ENCODE data around the gene TOMM40.
A peak's percentile ranks its signal among the peaks of the same experiment; 100 is the strongest.
"Not testable (repeated sequence)": the region's sequence is repeated elsewhere in the genome, so short reads cannot be mapped to it uniquely, and the experiment has no call there.

Gene TOMM40

DNA sequence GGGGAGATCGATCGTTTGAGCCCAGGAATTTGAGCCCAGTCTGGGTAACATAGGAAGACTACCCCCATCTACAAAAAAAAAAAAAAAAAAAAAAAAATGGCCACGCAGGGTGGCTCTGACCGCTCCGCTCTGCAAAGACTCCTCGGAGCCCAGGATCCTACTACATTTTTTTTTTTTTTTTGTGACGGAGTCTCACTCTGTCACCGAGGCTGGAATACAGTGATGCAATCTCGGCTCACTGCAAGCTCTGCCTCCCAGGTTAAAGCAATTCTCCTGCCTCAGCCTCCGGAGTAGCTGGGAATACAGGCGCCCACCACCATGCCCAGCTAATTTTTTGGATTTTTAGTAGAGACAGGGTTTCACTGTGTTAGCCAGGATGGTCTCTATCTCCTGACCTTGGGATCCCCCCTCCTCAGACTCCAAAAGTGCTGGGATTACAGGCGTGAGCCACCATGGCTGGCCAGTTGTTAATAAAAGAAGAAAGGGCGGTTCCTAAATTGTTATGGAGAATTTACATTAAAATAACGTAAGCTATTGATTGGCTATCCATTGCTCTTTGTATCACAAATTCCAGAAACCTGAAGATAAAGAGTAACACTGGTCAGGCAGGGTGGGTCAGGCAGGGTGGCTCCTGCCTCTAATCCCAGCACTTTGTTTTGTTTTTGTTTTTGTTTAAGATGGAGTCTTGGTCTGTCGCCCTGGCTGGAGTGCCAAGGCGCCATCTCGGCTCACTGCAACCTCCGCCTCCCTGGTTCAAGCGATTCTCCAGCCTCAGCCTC lies 8.2 kb upstream of the TOMM40 start:
- H3K4me3 Mint-ChIP-seq; H3K4me1 Mint-ChIP-seq (ENCODE audit: low read depth); H3K9me3 Mint-ChIP-seq; H3K27ac Mint-ChIP-seq; H3K27me3 Mint-ChIP-seq (ENCODE audit: low read depth); H3K36me3 Mint-ChIP-seq (ENCODE audit: low read depth): not testable (repeated sequence)

DNA sequence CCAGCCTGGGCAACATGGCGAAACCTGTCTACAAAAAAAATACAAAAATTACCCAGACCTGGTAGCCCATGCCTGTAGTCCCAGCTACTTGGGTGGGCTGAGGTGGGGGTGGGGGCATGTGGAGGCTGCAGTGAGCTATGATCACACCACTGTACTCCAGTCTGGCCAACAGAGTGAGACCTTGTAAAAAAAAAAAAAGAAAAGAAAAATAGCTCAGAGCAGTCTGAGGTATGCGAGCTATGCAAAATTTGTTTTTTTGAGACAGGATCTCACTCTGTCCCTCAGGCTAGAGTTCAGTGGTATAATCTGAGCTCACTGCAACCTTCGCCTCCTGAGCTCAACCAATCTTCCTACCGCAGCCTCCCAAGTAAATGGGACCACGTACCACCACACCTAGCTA lies 7.1 kb upstream of the TOMM40 start:
- Mint-ChIP-seq H3K4me1 (ENCODE audit: low read depth) (peaks cover under 1% of the 10 kb centered on the region), H3K36me3 (ENCODE audit: low read depth) (no peaks in the 10 kb centered on the region), H3K27ac (no peak overlapping the region), H3K4me3 (no peak overlapping the region), H3K27me3 (ENCODE audit: low read depth) (no peaks in the 10 kb centered on the region), H3K9me3 (peaks cover under 1% of the 10 kb centered on the region)

DNA sequence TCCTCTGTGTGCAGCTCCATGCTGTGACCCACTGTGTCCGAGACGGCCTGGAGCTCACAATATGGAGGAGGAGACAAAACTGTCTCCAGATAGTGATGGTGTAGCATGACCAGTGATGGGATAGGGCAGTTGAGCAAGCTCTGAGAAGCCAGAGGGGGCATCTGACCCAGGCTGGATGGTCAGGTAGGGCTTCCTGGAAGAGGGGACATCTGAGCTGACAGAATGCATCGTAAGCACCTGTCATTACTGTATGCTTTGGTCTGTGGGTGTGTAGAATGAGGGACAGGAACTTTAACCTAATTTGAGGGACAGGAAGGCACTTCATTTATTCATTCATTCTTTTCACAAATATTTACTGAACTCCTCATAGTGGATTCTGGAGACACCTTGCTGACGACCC lies 6.5 kb upstream of the TOMM40 start:
- no peaks in the 10 kb centered on the region for H3K27me3 Mint-ChIP-seq (ENCODE audit: low read depth)
- peaks cover 2% of the 10 kb centered on the region for H3K36me3 Mint-ChIP-seq (ENCODE audit: low read depth)
- no peak overlapping the region for H3K27ac Mint-ChIP-seq
- peaks cover 3% of the 10 kb centered on the region for H3K9me3 Mint-ChIP-seq
- H3K4me3 Mint-ChIP-seq: no peak overlapping the region
- peaks cover 3% of the 10 kb centered on the region for H3K4me1 Mint-ChIP-seq (ENCODE audit: low read depth)

DNA sequence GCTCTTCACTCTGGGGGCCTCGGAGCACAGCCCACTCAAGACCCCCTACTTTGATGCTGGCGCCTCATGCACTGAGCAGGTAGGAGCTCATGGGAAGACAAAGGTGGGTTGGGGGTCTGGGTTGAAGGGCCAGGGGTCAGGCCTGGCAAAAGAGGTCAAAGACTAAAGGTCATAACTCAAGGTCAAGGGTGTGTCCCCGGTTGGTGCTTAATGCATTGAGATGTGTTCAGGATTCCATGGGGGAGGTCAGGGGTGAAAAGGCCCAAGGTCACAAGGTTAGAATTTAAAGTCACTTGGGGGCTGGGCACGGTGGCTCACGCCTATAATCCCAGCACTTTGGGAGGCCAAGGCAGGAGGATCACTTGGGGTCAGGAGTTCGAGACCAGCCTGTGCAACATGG lies 4.9 kb upstream of the TOMM40 start:
- peaks cover 3% of the 10 kb centered on the region for H3K36me3 Mint-ChIP-seq (ENCODE audit: low read depth)
- no peaks in the 10 kb centered on the region for H3K27me3 Mint-ChIP-seq (ENCODE audit: low read depth)
- H3K27ac Mint-ChIP-seq: no peak overlapping the region

DNA sequence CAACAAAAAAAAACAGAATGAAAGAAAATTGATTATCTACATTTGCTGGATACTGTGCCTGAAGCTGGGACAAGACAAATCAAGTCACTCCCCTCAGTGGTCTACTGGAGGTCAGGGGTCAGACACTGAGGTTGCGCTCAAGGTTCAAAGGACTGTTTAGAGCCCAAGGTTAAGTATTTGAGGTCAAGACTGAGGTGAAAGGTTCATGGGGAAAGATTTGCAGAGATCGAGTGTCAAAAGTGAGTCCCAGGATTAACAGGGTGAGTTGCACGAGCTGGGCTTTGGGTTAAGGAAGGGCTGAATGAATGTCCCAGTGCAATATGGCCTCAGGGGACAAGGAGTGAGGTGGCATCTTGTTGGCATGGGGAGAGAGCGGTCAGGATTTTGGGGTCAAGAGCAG lies 3.4 kb upstream of the TOMM40 start:
- Mint-ChIP-seq H3K4me1 (ENCODE audit: low read depth) (peaks cover 17% of the 10 kb centered on the region), H3K9me3 (peaks cover 3% of the 10 kb centered on the region), H3K36me3 (ENCODE audit: low read depth) (peaks cover 6% of the 10 kb centered on the region), H3K27ac (no peak overlapping the region), H3K27me3 (ENCODE audit: low read depth) (no peaks in the 10 kb centered on the region), H3K4me3 (no peak overlapping the region)

More for the DNA sequence above, 4.9 kb upstream of the TOMM40 start:
- peaks cover 7% of the 10 kb centered on the region for H3K4me1 Mint-ChIP-seq (ENCODE audit: low read depth)
- peaks cover 3% of the 10 kb centered on the region for H3K9me3 Mint-ChIP-seq
- no peak overlapping the region for H3K4me3 Mint-ChIP-seq

DNA sequence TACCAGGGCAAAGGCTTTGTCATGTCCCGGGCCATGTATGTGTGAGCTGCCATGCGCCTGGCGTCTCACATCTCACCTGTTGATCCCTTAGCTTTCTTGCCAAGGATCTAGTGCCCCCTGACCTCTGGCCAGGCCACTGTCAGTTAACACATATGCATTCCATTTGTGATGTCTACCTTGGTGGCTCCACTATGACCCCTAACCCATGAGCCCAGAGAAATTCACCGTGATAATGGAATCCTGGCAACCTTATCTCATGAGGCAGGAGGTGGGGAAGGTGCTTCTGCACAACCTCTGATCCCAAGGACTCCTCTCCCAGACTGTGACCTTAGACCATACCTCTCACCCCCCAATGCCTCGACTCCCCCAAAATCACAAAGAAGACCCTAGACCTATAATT lies 2.7 kb upstream of the TOMM40 start:
- H3K27me3 Mint-ChIP-seq (ENCODE audit: low read depth); H3K9me3 Mint-ChIP-seq; H3K4me3 Mint-ChIP-seq: not testable (repeated sequence)
- Mint-ChIP-seq H3K27ac (peak overlapping the region; percentile 3), H3K36me3 (ENCODE audit: low read depth) (peaks cover 11% of the 10 kb centered on the region), H3K4me1 (ENCODE audit: low read depth) (peaks cover 21% of the 10 kb centered on the region)

DNA sequence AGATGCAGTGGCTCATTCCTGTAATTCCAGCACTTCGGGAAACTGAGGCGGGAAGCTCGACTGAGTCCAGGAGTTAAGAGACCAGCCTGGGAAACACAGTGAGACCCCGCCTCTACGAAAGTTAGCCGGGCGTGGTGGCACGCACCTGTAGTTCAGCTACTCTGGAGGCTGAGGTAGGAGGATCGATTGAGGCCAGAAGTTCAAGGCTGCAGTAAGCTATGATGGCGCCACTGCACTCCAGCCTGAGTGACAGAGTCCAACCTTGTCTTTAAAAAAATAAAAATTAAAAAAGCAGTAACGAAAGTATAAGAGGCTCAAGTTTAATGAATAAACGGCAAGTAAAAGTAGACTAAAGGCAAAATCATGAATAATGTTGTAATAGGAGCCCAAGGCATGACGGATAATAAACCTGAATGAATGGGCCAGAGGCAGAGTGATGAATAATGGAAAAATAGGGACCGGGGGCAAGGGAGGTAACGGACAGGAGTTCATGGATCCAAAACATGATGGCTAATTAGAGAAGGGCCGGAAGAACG lies 1.2 kb upstream of the TOMM40 start:
- Mint-ChIP-seq H3K36me3 (ENCODE audit: low read depth) (peaks cover 20% of the 10 kb centered on the region), H3K4me1 (ENCODE audit: low read depth) (peaks cover 21% of the 10 kb centered on the region), H3K27ac (peak overlapping the region; percentile 91), H3K9me3 (peaks cover 3% of the 10 kb centered on the region), H3K4me3 (peak overlapping the region; percentile 89), H3K27me3 (ENCODE audit: low read depth) (no peaks in the 10 kb centered on the region)

DNA sequence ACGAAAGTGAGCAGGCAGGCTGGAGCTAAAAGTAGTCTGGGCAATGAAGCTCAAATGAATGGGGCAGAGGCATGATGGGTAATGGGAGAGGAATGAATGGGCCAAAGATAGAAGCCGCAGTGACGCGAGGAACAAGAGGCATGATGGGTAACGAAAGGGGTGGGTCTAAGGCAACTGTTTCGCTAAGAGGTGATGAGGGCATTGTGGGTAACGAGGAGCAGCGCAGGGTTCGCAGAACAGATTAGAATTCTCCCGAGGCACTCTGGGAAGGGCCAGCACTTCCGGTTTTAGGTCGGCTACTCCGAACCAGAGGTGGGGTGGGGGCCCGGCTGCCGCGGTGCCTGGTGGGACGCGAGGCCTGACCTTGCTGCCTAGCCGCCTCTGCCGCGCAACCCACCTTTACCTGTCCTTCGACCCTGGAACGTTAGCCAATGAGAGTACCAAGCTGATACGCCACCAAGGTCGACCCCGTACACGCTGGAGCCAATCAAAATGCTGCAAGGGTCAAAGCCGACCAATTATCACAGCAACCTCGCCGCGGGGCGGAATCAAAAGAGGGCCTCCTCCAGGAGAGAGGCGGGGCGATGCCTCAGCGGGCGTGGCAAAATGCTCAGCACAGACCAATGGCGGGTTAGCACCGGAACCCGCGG lies 563 bp upstream of the TOMM40 start:
- peaks cover 23% of the 10 kb centered on the region for H3K36me3 Mint-ChIP-seq (ENCODE audit: low read depth)
- H3K27ac Mint-ChIP-seq: peak overlapping the region; percentile 91
- peak overlapping the region; percentile 89 for H3K4me3 Mint-ChIP-seq
- peaks cover 3% of the 10 kb centered on the region for H3K9me3 Mint-ChIP-seq
- H3K27me3 Mint-ChIP-seq (ENCODE audit: low read depth): no peaks in the 10 kb centered on the region
- peaks cover 21% of the 10 kb centered on the region for H3K4me1 Mint-ChIP-seq (ENCODE audit: low read depth)

DNA sequence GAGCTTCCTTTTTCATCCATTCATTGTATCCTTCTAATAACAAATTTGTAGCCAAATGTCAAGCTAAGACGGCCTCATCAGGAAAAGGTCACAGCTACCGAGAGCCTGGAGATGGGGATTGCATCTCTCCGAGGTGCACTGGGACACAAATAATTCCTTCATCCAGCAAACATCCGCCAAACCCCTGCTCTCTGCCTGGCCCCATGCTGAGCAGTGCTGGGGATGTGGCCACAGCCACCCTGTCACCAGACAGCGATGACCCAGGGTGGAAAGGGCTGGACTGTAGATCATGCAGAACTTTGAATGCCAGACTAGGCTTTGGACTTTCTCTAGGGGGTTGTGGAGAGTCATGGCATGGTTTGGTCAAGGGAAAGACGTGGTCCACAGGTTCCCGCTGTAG lies 1.9 kb downstream of the TOMM40 start:
- peak overlapping the region; percentile 33 for H3K27ac Mint-ChIP-seq
- H3K36me3 Mint-ChIP-seq (ENCODE audit: low read depth): peaks cover 36% of the 10 kb centered on the region
- H3K4me1 Mint-ChIP-seq (ENCODE audit: low read depth): peaks cover 21% of the 10 kb centered on the region
- no peaks in the 10 kb centered on the region for H3K27me3 Mint-ChIP-seq (ENCODE audit: low read depth)
- H3K9me3 Mint-ChIP-seq: peaks cover 3% of the 10 kb centered on the region
- peak overlapping the region; percentile 93 for H3K4me3 Mint-ChIP-seq

DNA sequence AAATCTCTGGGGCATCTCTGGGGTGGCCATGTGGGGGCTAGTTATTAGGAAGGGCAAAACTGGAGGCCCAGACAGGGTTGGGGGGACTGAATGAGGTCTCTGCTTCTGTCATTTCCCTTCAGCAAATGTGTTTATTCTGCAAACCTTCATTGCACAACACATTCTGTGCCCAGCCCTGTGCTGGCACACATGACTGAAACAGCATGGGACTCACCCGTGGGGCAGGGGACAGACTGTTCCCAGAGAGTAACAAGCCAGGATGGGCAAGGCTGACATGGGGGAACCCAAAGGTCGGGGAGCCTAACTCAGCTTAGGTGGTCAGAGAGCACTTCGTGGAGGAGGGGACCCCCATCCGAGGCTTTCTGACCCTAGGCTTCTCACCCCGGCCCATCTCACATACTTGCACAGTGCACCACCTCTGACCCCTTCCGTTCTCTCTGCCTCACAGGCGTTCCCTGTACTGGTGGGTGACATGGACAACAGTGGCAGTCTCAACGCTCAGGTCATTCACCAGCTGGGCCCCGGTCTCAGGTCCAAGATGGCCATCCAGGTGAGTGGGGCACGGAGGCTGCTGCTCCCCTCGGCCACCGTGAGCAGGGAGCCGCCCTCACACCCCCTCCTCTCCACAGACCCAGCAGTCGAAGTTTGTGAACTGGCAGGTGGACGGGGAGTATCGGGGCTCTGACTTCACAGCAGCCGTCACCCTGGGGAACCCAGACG lies 2.4 kb downstream of the TOMM40 start:
- Mint-ChIP-seq H3K27ac (no peak overlapping the region), H3K9me3 (peaks cover 3% of the 10 kb centered on the region), H3K4me1 (ENCODE audit: low read depth) (peaks cover 21% of the 10 kb centered on the region), H3K4me3 (peak overlapping the region; percentile 93), H3K36me3 (ENCODE audit: low read depth) (peaks cover 39% of the 10 kb centered on the region), H3K27me3 (ENCODE audit: low read depth) (no peaks in the 10 kb centered on the region)

DNA sequence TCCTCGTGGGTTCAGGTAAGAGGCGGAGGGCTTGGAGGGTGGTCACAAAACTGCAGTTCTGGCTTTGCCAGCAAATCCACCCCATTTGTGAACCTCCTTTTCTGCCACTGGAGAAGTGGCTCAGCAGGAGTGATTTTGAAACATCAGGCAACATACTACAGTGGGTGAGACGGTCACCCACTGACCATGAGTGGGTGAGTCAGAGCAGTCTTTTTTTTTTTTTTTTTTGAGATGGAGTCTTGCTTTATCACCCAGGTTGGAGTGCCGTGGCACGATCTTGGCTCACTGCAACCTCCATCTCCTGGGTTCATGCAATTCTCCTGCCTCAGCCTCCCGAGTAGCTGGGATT lies 3.0 kb downstream of the TOMM40 start:
- Mint-ChIP-seq H3K36me3 (ENCODE audit: low read depth) (peaks cover 39% of the 10 kb centered on the region), H3K4me3 (no peak overlapping the region), H3K27ac (no peak overlapping the region), H3K4me1 (ENCODE audit: low read depth) (peaks cover 20% of the 10 kb centered on the region), H3K27me3 (ENCODE audit: low read depth) (no peaks in the 10 kb centered on the region), H3K9me3 (peaks cover 2% of the 10 kb centered on the region)

DNA sequence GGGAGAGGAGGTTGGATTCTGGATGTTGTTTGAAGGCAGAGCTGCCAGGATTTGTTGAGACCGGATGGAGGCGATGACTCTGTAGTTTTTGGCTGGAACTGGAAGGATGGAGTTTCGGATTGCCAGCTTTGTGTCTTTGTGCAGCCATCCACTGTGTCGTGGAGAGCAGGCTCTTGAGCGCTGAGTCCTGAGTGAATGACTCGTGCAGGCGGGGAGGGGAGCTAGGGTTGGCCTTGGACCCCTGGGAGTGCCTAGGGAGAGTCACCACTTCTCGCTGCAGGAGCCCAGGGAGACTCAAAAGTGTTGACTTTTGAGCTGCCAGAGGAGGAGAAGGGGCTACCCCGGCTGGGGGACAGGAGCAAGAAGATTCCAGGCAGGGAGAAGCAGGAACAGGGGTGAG lies 3.9 kb downstream of the TOMM40 start:
- peaks cover 38% of the 10 kb centered on the region for H3K36me3 Mint-ChIP-seq (ENCODE audit: low read depth)
- H3K4me1 Mint-ChIP-seq (ENCODE audit: low read depth): peaks cover 18% of the 10 kb centered on the region
- H3K27me3 Mint-ChIP-seq (ENCODE audit: low read depth): no peaks in the 10 kb centered on the region
- no peak overlapping the region for H3K4me3 Mint-ChIP-seq
- H3K27ac Mint-ChIP-seq: no peak overlapping the region
- H3K9me3 Mint-ChIP-seq: no peaks in the 10 kb centered on the region

DNA sequence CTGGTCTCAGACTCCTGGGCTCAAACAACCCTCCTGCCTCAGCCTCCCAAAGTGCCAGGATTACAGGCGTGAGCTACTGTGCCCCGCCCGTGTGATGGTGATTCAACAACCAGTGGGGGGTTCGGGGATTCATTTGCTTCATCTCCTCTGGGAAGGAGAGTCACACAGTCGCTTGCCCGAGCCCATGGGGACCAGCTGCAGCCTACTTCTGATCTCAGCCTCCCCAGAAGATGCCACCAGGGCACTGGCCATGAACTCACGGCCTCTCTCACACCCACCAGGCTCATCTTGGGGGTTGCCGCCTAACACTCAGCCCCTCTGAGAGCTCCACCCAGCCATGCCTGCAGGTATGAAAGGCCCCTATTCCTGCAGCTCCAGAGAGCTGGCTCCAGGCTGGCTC lies 6.8 kb downstream of the TOMM40 start:
- no peak overlapping the region for H3K4me3 Mint-ChIP-seq
- H3K27me3 Mint-ChIP-seq (ENCODE audit: low read depth): no peaks in the 10 kb centered on the region
- H3K36me3 Mint-ChIP-seq (ENCODE audit: low read depth): peaks cover 41% of the 10 kb centered on the region
- no peak overlapping the region for H3K27ac Mint-ChIP-seq
- no peaks in the 10 kb centered on the region for H3K9me3 Mint-ChIP-seq
- H3K4me1 Mint-ChIP-seq (ENCODE audit: low read depth): peaks cover 2% of the 10 kb centered on the region

DNA sequence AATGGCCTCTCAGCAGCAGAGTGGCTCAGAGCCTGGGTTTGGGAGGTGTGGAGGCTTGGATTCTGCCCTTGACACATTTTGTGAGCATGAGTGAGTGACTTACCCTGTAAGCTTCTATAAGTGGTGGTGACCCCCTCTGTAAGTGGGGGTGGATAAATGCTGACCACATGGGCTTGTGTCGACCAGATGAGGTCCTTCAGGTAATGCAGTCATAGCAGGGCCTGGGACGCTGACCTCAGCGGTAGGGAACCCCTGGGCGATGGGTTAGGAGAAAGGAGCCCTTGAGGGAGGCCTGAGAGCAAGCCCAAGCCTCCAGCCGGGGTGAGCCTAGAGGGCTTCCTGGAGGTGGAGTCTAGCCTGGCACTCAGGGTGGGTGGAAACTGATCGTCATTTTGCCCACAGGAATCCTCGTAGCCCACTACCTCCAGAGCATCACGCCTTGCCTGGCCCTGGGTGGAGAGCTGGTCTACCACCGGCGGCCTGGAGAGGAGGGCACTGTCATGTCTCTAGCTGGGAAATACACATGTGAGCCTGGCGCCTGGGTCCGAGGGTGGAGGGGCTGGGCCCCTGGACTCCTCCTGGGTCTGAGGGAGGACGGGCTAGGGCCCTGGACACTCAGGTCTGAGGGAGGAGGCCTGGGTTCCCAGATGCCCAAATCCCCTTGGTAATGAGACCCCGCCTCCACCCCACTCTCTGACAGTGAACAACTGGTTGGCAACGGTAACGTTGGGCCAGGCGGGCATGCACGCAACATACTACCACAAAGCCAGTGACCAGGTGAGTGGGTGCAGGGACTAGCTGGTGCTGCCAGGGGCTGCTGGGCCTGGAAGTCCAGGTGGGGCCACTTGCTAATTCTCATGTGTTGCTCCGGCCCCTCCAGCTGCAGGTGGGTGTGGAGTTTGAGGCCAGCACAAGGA lies 9.5 kb downstream of the TOMM40 start:
- peaks cover 1% of the 10 kb centered on the region for H3K4me1 Mint-ChIP-seq (ENCODE audit: low read depth)
- H3K27me3 Mint-ChIP-seq (ENCODE audit: low read depth): no peaks in the 10 kb centered on the region
- H3K4me3 Mint-ChIP-seq: no peak overlapping the region
- no peaks in the 10 kb centered on the region for H3K9me3 Mint-ChIP-seq
- H3K36me3 Mint-ChIP-seq (ENCODE audit: low read depth): peaks cover 27% of the 10 kb centered on the region
- no peak overlapping the region for H3K27ac Mint-ChIP-seq

Measured in T-helper 1 cell treated with Interleukin-12 subunit alpha and Interleukin-12 subunit beta and Interleukin-4 antibody, amounts not matched to agents 30 μg/mL and 1 μg/mL, for 36 hours (primary cell).